Measurements from ENCODE around the gene C2orf76. TPM values are rescaled to one million over a fixed set of nuclear protein-coding genes. Genes with fewer than 3 reads are reported as not detected.

C2orf76 gene
- total and polyA plus RNA-seq, 10 of the 15 experiments (the other 5 are each of a cell fraction or from before 2014, with no cell fraction given), result 14.0 to 46.1 (median 25.4) TPM

DNA sequence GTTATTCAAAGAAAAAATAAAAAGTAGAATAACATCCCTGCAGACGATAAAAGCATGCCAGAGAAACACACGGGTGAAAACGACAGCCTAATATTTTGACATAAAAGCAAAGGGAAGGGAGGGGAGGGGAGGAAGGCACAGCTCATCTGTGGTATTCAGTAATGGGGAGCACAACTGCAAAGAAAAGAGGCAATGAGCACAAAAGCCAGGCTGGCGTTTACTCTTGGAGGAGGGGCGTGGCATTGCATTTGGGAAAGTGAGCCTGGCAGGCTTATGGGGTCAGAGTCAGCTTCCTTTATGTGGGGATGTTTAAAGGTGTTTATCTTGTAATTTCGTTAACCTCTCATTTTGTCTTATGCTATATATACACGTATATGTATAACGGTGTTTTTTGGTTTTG, 89.8 kb downstream of the C2orf76 start (continued):
- TF ChIP-seq, protein P1, sequence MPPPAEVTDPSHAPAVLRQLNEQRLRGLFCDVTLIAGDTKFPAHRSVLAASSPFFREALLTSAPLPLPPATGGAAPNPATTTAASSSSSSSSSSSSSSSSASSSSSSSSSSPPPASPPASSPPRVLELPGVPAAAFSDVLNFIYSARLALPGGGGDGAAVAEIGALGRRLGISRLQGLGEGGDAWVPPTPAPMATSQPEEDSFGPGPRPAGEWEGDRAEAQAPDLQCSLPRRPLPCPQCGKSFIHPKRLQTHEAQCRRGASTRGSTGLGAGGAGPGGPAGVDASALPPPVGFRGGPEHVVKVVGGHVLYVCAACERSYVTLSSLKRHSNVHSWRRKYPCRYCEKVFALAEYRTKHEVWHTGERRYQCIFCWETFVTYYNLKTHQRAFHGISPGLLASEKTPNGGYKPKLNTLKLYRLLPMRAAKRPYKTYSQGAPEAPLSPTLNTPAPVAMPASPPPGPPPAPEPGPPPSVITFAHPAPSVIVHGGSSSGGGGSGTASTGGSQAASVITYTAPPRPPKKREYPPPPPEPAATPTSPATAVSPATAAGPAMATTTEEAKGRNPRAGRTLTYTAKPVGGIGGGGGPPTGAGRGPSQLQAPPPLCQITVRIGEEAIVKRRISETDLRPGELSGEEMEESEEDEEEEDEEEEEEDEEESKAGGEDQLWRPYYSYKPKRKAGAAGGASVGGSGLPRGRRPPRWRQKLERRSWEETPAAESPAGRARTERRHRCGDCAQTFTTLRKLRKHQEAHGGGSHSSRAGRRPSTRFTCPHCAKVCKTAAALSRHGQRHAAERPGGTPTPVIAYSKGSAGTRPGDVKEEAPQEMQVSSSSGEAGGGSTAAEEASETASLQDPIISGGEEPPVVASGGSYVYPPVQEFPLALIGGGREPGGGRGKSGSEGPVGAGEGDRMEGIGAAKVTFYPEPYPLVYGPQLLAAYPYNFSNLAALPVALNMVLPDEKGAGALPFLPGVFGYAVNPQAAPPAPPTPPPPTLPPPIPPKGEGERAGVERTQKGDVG (CRISPR knock-in tag; IDR thresholded peaks at IDR 0.05), result no peak
- no peak for TF ChIP-seq ZZZ3 (IDR thresholded peaks at IDR 0.05; ENCODE audit: control insufficient read depth, insufficient read length, low read depth)
- TF ChIP-seq, protein P2, sequence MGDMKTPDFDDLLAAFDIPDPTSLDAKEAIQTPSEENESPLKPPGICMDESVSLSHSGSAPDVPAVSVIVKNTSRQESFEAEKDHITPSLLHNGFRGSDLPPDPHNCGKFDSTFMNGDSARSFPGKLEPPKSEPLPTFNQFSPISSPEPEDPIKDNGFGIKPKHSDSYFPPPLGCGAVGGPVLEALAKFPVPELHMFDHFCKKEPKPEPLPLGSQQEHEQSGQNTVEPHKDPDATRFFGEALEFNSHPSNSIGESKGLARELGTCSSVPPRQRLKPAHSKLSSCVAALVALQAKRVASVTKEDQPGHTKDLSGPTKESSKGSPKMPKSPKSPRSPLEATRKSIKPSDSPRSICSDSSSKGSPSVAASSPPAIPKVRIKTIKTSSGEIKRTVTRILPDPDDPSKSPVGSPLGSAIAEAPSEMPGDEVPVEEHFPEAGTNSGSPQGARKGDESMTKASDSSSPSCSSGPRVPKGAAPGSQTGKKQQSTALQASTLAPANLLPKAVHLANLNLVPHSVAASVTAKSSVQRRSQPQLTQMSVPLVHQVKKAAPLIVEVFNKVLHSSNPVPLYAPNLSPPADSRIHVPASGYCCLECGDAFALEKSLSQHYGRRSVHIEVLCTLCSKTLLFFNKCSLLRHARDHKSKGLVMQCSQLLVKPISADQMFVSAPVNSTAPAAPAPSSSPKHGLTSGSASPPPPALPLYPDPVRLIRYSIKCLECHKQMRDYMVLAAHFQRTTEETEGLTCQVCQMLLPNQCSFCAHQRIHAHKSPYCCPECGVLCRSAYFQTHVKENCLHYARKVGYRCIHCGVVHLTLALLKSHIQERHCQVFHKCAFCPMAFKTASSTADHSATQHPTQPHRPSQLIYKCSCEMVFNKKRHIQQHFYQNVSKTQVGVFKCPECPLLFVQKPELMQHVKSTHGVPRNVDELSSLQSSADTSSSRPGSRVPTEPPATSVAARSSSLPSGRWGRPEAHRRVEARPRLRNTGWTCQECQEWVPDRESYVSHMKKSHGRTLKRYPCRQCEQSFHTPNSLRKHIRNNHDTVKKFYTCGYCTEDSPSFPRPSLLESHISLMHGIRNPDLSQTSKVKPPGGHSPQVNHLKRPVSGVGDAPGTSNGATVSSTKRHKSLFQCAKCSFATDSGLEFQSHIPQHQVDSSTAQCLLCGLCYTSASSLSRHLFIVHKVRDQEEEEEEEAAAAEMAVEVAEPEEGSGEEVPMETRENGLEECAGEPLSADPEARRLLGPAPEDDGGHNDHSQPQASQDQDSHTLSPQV (IDR thresholded peaks at IDR 0.05), result no peak
- no peak for TF ChIP-seq IRF4 (IDR thresholded peaks at IDR 0.05; ENCODE audit: low read depth, low read length)
- TF ChIP-seq, protein P3, sequence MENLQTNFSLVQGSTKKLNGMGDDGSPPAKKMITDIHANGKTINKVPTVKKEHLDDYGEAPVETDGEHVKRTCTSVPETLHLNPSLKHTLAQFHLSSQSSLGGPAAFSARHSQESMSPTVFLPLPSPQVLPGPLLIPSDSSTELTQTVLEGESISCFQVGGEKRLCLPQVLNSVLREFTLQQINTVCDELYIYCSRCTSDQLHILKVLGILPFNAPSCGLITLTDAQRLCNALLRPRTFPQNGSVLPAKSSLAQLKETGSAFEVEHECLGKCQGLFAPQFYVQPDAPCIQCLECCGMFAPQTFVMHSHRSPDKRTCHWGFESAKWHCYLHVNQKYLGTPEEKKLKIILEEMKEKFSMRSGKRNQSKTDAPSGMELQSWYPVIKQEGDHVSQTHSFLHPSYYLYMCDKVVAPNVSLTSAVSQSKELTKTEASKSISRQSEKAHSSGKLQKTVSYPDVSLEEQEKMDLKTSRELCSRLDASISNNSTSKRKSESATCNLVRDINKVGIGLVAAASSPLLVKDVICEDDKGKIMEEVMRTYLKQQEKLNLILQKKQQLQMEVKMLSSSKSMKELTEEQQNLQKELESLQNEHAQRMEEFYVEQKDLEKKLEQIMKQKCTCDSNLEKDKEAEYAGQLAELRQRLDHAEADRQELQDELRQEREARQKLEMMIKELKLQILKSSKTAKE (IDR thresholded peaks at IDR 0.05; ENCODE audit: low read depth, poor library complexity, severe bottlenecking), result no peak
- TF ChIP-seq POU2F2 (IDR thresholded peaks at IDR 0.05; ENCODE audit: borderline replicate concordance, low read depth, low read length), result no peak

Measured in GM12878 (cell line).